K562 (cell line): Measurements from ENCODE around the gene ITGAL. TPM values are rescaled to one million over a fixed set of nuclear protein-coding genes. Genes with fewer than 3 reads are reported as not detected.

Experiments
- ATAC-seq: fragments of 200-7000 bp; cut with Tn5 transposase; 3 replicates; pipeline ENCODE4 v1.9.1; 2020; ENCODE audit warnings: moderate library complexity
- BruUV-seq: library from RNA; stranded (reverse); fragments of 400-500 nt; replicated peaks from 2 replicates; lab custom pipeline; 2021; lab: Mats Ljungman, UMichigan
- CTCF ChIA-PET: fragments of 300-600 bp; formaldehyde crosslinking; extraction: SDS; loops from one replicate; lab custom pipeline; 2021; ENCODE audit warnings: low intra/inter-chr PET ratio; lab: Yijun Ruan, JAX
- POLR2A ChIA-PET: fragments of 300-600, 350-650 bp; sonication (Branson Sonifier 250); formaldehyde crosslinking; extraction: SDS; loops from one replicate; lab custom pipeline; 2021; ENCODE audit warnings: antibody characterized with exemption, inconsistent platforms; lab: Yijun Ruan, JAX
- DNase-seq, 4 experiments: peaks; one replicate each; pipeline versions ENCODE4 v3.0.0 to v3.0.0-alpha.2; 2011 to 2018; ENCODE audit warnings: low spot score in 3 of 4, mixed read lengths in 3 of 4; ENCODE audit errors: extremely low read depth in 1 of 4
- FAIRE-seq: peaks from 2 replicates; lab custom pipeline; 2011; peaks lifted over from hg19 to GRCh38; lab: Jason Lieb, UNC
- H2AFZ ChIP-seq: 2 replicates; pipeline ENCODE4 v1.6.0; 2011; ENCODE audit warnings: low read depth, low read length, control low read depth, inconsistent platforms
- H3K27ac ChIP-seq: fragments of 200-600 bp; 3 replicates; pipeline ENCODE4 v1.8.0; 2011; ENCODE audit warnings: low read depth, mild to moderate bottlenecking, control low read depth, inconsistent platforms, low read length, moderate library complexity, mixed read lengths; ENCODE audit errors: extremely low read depth
- H3K27me3 ChIP-seq, 2 experiments: fragments of 300-600 bp in 1 of 2; 2 replicates in 1 of 2; 3 replicates in 1 of 2; pipeline versions ENCODE4 v1.6.0 to v1.8.0; 2011; ENCODE audit warnings: inconsistent platforms in 2 of 2, low read length in 2 of 2, mild to moderate bottlenecking in 1 of 2, mixed read lengths in 1 of 2, moderate library complexity in 1 of 2; ENCODE audit not compliant: control insufficient read depth in 2 of 2, insufficient read depth in 2 of 2
- H3K36me3 ChIP-seq: fragments of 300-600 bp; 3 replicates; pipeline ENCODE4 v1.8.0; 2011; ENCODE audit warnings: mild to moderate bottlenecking, low read length, inconsistent platforms; ENCODE audit not compliant: control insufficient read depth, insufficient read depth
- H3K4me1 ChIP-seq, 2 experiments: fragments of 200-600 bp in 1 of 2; replicated peaks in 1 of 2; 2 replicates in 1 of 2; 3 replicates in 1 of 2; pipeline versions ENCODE4 v1.5.1 to v1.8.0; 2011; ENCODE audit warnings: inconsistent platforms in 2 of 2, low read length in 2 of 2, mild to moderate bottlenecking in 1 of 2, mixed read lengths in 1 of 2, moderate library complexity in 1 of 2; ENCODE audit not compliant: control insufficient read depth in 2 of 2, insufficient read depth in 2 of 2
- H3K4me2 ChIP-seq: 2 replicates; pipeline ENCODE4 v1.6.1; 2011; ENCODE audit warnings: low read length, control low read depth, inconsistent platforms, mixed read lengths; ENCODE audit not compliant: insufficient read depth
- H3K4me3 ChIP-seq: fragments of 200-600 bp; sonication (generic), shearing (Covaris generic); 2 replicates; pipeline ENCODE4 v1.5.1; 2016; ENCODE audit warnings: control low read depth, inconsistent platforms
- H3K79me2 ChIP-seq: fragments of 200-600 bp; 3 replicates; pipeline ENCODE4 v1.8.0; 2011; ENCODE audit warnings: low read length, inconsistent platforms; ENCODE audit not compliant: control insufficient read depth, insufficient read depth
- H3K9ac ChIP-seq, 2 experiments: 2 replicates each; pipeline versions ENCODE4 v1.6.0 to v1.6.1; 2011; ENCODE audit warnings: low read depth in 2 of 2, low read length in 2 of 2, control low read depth in 1 of 2, inconsistent platforms in 1 of 2, mild to moderate bottlenecking in 1 of 2, mixed read lengths in 1 of 2; ENCODE audit not compliant: insufficient read depth in 1 of 2
- H3K9me1 ChIP-seq: one replicate; pipeline ENCODE4 v1.6.0; 2011; ENCODE audit warnings: inconsistent platforms, mild to moderate bottlenecking, low read length, moderate library complexity; ENCODE audit not compliant: control insufficient read depth, insufficient read depth
- H3K9me3 ChIP-seq: replicated peaks from 2 replicates; pipeline ENCODE4 v1.5.1; 2011; ENCODE audit warnings: low read depth, low read length, inconsistent platforms; ENCODE audit not compliant: control insufficient read depth, insufficient read depth
- H4K20me1 ChIP-seq: replicated peaks from 2 replicates; pipeline ENCODE4 v1.6.1; 2011; ENCODE audit warnings: low read length, inconsistent platforms, mixed read lengths; ENCODE audit not compliant: control insufficient read depth, insufficient read depth
- CCNT2 ChIP-seq: IDR thresholded peaks from 2 replicates; pipeline ENCODE4 v1.6.1; 2011; ENCODE audit warnings: borderline replicate concordance, low read depth, mild to moderate bottlenecking, moderate library complexity, mixed read lengths, low read length; ENCODE audit not compliant: insufficient read length; ENCODE audit errors: extremely low read depth
- POLR2G ChIP-seq: fragments of 200-400 bp; formaldehyde crosslinking; IDR thresholded peaks from 2 replicates; pipeline ENCODE4 v1.6.1; 2017; ENCODE audit warnings: low read depth, mild to moderate bottlenecking, antibody characterized with exemption, low read length, moderate library complexity
- SMAD1 ChIP-seq: fragments of 150-350 bp; IDR thresholded peaks from 2 replicates; pipeline ENCODE4 v1.6.1; 2014; ENCODE audit warnings: low read length, low read depth; ENCODE audit not compliant: partially characterized antibody
- SP1 ChIP-seq: sonication (generic); formaldehyde crosslinking; IDR thresholded peaks from 2 replicates; pipeline ENCODE4 v1.8.1; 2022; ENCODE audit warnings: mild to moderate bottlenecking, missing genetic modification reagents
- WGBS: fragments of 100-300 bp; shearing (Covaris generic); methylation state at CpG from one replicate; pipeline ENCODE4 v1.1.6; 2016; ENCODE audit warnings: low coverage, mixed read lengths; ENCODE audit not compliant: insufficient coverage; ENCODE audit errors: missing lambda C conversion rate; 5-methylcytosine and 5-hydroxymethylcytosine counted together
- in situ Hi-C: fragments of 300-500 bp; cut with MboI; formaldehyde crosslinking; loops from 4 replicates; pipeline ENCODE4 v1.15.0; 2018; ENCODE audit warnings: inconsistent platforms, mixed read lengths
- intact Hi-C: fragments of 100-400 bp; cut with micrococcal nuclease; formaldehyde crosslinking; loops from 2 replicates; pipeline ENCODE4 v1.14.2; 2022
- polyA plus RNA-seq, 8 experiments: library from polyadenylated mRNA; depleted of rRNA in 4 of 8; stranded (reverse) in 5 of 8; unstranded in 3 of 8; fragments of >200 nt; fragmentation: Nextera tagmentation in 2 of 8; fragmentation: Illumina TruSeq in 1 of 8; extraction: Ambion mirVana in 2 of 8; extraction: Trizol in 1 of 8; gene quantifications; 2 replicates each; pipeline versions ENCODE4 v1.2.1 to v1.2.3, GENCODE V29; 2011 to 2014; ENCODE audit warnings: inconsistent platforms in 1 of 8, missing spikeins in 1 of 8
- total RNA-seq, 7 experiments: library from RNA; depleted of rRNA in 6 of 7; stranded (reverse); fragments of >200 nt in 6 of 7; fragmentation: Illumina TruSeq in 2 of 7; extraction: Trizol in 2 of 7; gene quantifications; 2 replicates each; pipeline versions ENCODE4 v1.2.1 to v1.2.3, GENCODE V29; 2011 to 2021; ENCODE audit warnings: low replicate concordance in 1 of 7
- TF ChIP-seq, protein P1 (sequence below): conservative IDR thresholded peaks from 2 replicates; pipeline ENCODE4 v1.6.1; 2011; ENCODE audit warnings: low read depth, mild to moderate bottlenecking, low read length; ENCODE audit not compliant: control insufficient read depth

The ITGAL gene
- total and polyA plus RNA-seq, 9 of the 15 experiments (the other 6 are each of a cell fraction or from before 2014, with no cell fraction given) = 0.01 to 0.53 TPM; not detected in 7

DNA sequence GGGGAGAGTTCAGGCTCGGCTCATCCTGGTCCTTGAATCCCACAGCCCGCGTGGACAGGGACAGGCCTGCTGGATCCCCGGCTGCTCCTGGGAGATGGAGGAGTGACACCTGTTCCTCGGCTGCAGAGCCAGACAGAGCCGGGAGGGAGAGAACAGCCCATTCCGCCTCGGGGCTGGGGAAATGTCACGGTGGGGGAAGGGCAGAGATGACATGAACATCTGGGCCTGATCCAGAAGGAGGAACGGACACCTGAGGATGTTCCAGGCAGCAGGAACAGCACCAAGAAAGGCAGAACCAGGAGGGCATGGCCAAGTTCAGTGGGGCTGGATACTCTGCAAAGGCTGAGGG lies 83.6 kb downstream of the ITGAL start:
- Histone ChIP-seq H3K27me3 (no peaks in the 10 kb centered on the region), H3K79me2 (peaks cover 30% of the 10 kb centered on the region), H4K20me1 (no peaks in the 10 kb centered on the region; the same call in 1 of the 2 replicates), H3K9me1 (no peaks in the 10 kb centered on the region), H3K4me1 (peaks cover 27 to 58% of the 10 kb centered on the region in 2 experiments; a peak in 4 of 5 replicates), H3K9ac (no peak overlapping the region), H2AFZ (no peak overlapping the region), H3K9me3 (no peaks in the 10 kb centered on the region; the same call in 1 of the 2 replicates), H3K36me3 (peaks cover 28% of the 10 kb centered on the region; the same call in 2 of the 3 replicates), H3K4me3 (no peak overlapping the region), H3K4me2 (no peak overlapping the region), H3K27ac (no peak overlapping the region)
- intact Hi-C loops = no loop called here
- ChIA-PET POLR2A (interaction anchor here (4.9 kb wide), 1 partner anchor 15 kb away, joined by 20 read pairs; no protein-coding TSS in a partner anchor), CTCF (no interaction called here)
- DNase-seq = no peak
- in situ Hi-C loops = no loop called here
- TF ChIP-seq, protein P1, sequence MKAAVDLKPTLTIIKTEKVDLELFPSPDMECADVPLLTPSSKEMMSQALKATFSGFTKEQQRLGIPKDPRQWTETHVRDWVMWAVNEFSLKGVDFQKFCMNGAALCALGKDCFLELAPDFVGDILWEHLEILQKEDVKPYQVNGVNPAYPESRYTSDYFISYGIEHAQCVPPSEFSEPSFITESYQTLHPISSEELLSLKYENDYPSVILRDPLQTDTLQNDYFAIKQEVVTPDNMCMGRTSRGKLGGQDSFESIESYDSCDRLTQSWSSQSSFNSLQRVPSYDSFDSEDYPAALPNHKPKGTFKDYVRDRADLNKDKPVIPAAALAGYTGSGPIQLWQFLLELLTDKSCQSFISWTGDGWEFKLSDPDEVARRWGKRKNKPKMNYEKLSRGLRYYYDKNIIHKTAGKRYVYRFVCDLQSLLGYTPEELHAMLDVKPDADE = no peak
- 0 out of 2 replicates have a peak, but pooled peaks have one; percentile 17 for TF ChIP-seq SP1 (CRISPR knock-in tag)
- 90% methylated on average over 8 of the region's 10 CpGs for WGBS
- no peak for ATAC-seq
- no peak for FAIRE-seq
- BruUV-seq = no TSS peak

DNA sequence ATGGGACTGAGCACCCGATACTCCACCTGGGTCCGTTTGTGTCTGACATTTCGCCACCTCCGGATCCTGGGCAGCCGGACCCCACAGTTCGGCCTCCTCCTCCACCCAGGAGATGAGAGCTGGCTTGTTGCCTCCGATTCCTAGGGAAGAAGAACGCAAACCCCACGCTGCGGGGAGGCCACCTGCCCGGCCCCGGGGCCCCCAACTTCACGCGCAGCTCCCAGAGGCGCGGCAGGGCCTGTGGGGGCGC lies 85.1 kb downstream of the ITGAL start:
- WGBS = 2% methylated on average over 14 of the region's 17 CpGs
- Histone ChIP-seq H3K4me3 (peak overlapping the region; percentile 66), H3K9me1 (no peaks in the 10 kb centered on the region), H3K4me2 (peak overlapping the region; percentile 83), H3K27me3 (no peaks in the 10 kb centered on the region), H3K9me3 (no peaks in the 10 kb centered on the region; the same call in 1 of the 2 replicates), H2AFZ (peak overlapping the region; percentile 73; the same call in 1 of the 2 replicates), H3K36me3 (peaks cover 28% of the 10 kb centered on the region; the same call in 2 of the 3 replicates), H3K4me1 (peaks cover 26 to 63% of the 10 kb centered on the region in 2 experiments; a peak in 4 of 5 replicates), H3K27ac (peak overlapping the region; percentile 94), H3K9ac (peak overlapping the region; percentile 91 to 97), H4K20me1 (no peaks in the 10 kb centered on the region; the same call in 1 of the 2 replicates), H3K79me2 (peaks cover 30% of the 10 kb centered on the region)
- ChIA-PET POLR2A (interaction anchor here (0.6 to 4.9 kb wide), 15 partner anchors 8 to 401 kb away, joined by 3 to 31 read pairs (median 5); partner anchors contain the start of genes ZNF688, ZNF747 and ZNF785), CTCF (no interaction called here)
- no TSS peak for BruUV-seq
- no peak for ATAC-seq
- no peak for FAIRE-seq
- peak in 2 of 4 experiments; percentile 63 to 65 for DNase-seq
- in situ Hi-C loops = no loop called here
- intact Hi-C loops = no loop called here
- no peak for TF ChIP-seq POLR2G
- peak; percentile 23 for TF ChIP-seq CCNT2
- TF ChIP-seq SMAD1 = no peak
